GM23338 (cell line): Measurements from ENCODE around the gene ACOT6. TPM values are rescaled to one million over a fixed set of nuclear protein-coding genes. Genes with fewer than 3 reads are reported as not detected.
A peak's percentile ranks its signal among the peaks of the same experiment; 100 is the strongest.
"Not testable (repeated sequence)": the region's sequence is repeated elsewhere in the genome, so short reads cannot be mapped to it uniquely, and the experiment has no call there.

Experiments used
- ATAC-seq: fragments of 200-7000 bp; cut with Tn5 transposase; 3 replicates; pipeline ENCODE4 v1.9.1; 2020
- DNase-seq: peaks from one replicate; pipeline ENCODE4 v3.0.0-alpha.2; 2015; ENCODE audit warnings: low spot score
- H2AFZ ChIP-seq: fragments of 200-600 bp; sonication (generic); 2 replicates; pipeline ENCODE4 v1.8.0; 2016; ENCODE audit warnings: antibody characterized with exemption, mild to moderate bottlenecking, moderate library complexity
- H3F3A ChIP-seq: fragments of 200-600 bp; sonication (generic); replicated peaks from 2 replicates; pipeline ENCODE4 v1.8.0; 2017; ENCODE audit warnings: antibody characterized with exemption, mixed run types, low read depth
- H3K27ac ChIP-seq: fragments of 200-600 bp; sonication (generic); 2 replicates; pipeline ENCODE4 v1.6.1; 2016; ENCODE audit warnings: low read depth
- H3K27me3 ChIP-seq: fragments of 200-600 bp; sonication (generic); 2 replicates; pipeline ENCODE4 v1.8.0; 2016; ENCODE audit warnings: mild to moderate bottlenecking, mixed run types, moderate library complexity; ENCODE audit not compliant: insufficient read depth
- H3K36me3 ChIP-seq: fragments of 200-600 bp; sonication (generic); 2 replicates; pipeline ENCODE4 v1.8.0; 2016; ENCODE audit warnings: mild to moderate bottlenecking; ENCODE audit not compliant: insufficient read depth
- H3K4me1 ChIP-seq: fragments of 200-600 bp; sonication (generic); 2 replicates; pipeline ENCODE4 v1.8.0; 2016; ENCODE audit warnings: mild to moderate bottlenecking, moderate library complexity; ENCODE audit not compliant: insufficient read depth
- H3K4me2 ChIP-seq: fragments of 200-600 bp; sonication (generic); 2 replicates; pipeline ENCODE4 v1.7.1; 2017; ENCODE audit warnings: mixed run types
- H3K4me3 ChIP-seq: fragments of 200-600 bp; sonication (generic); 2 replicates; pipeline ENCODE4 v1.6.1; 2016; ENCODE audit warnings: mixed run types
- H3K79me2 ChIP-seq: fragments of 200-600 bp; sonication (generic); replicated peaks from 2 replicates; pipeline ENCODE4 v1.8.0; 2017; ENCODE audit warnings: mild to moderate bottlenecking; ENCODE audit not compliant: insufficient read depth
- H3K9me2 ChIP-seq: fragments of 200-600 bp; sonication (generic); 2 replicates; pipeline ENCODE4 v1.8.0; 2017; ENCODE audit not compliant: insufficient read depth
- H4K20me1 ChIP-seq: fragments of 200-600 bp; sonication (generic); replicated peaks from 2 replicates; pipeline ENCODE4 v1.8.0; 2017; ENCODE audit warnings: mild to moderate bottlenecking; ENCODE audit not compliant: insufficient read depth
- H3K27ac Mint-ChIP-seq: 2 replicates; pipeline ENCODE4 v1.8.0; 2020; ENCODE audit warnings: inconsistent platforms, mild to moderate bottlenecking, moderate library complexity, mixed read lengths
- H3K27me3 Mint-ChIP-seq: 3 replicates; pipeline ENCODE4 v1.8.0; 2022; ENCODE audit warnings: low read depth, mild to moderate bottlenecking, moderate library complexity, mixed read lengths, inconsistent platforms; ENCODE audit not compliant: insufficient read depth, poor library complexity
- H3K36me3 Mint-ChIP-seq: 3 replicates; pipeline ENCODE4 v1.8.0; 2021; ENCODE audit warnings: low read depth, mild to moderate bottlenecking, inconsistent platforms, moderate library complexity, mixed read lengths
- H3K4me1 Mint-ChIP-seq: 3 replicates; pipeline ENCODE4 v1.8.0; 2020; ENCODE audit warnings: mild to moderate bottlenecking, inconsistent platforms, mixed read lengths
- H3K4me3 Mint-ChIP-seq: 3 replicates; pipeline ENCODE4 v1.8.0; 2021; ENCODE audit warnings: moderate library complexity, mild to moderate bottlenecking, inconsistent platforms, mixed read lengths
- H3K9me3 Mint-ChIP-seq: 3 replicates; pipeline ENCODE4 v1.8.0; 2020; ENCODE audit warnings: moderate library complexity, mild to moderate bottlenecking, inconsistent platforms, mixed read lengths
- JUNB ChIP-seq: IDR thresholded peaks from one replicate; pipeline ENCODE4 v1.6.1; 2016; ENCODE audit warnings: antibody characterized with exemption; ENCODE audit not compliant: unreplicated experiment
- POLR2AphosphoS5 ChIP-seq: IDR thresholded peaks from 2 replicates; pipeline ENCODE4 v1.6.1; 2016; ENCODE audit warnings: antibody characterized with exemption, low read depth
- long read RNA-seq: library from polyadenylated mRNA; unstranded; transcript quantifications from one replicate; pipeline ENCODE4 v2.0.0, GENCODE V29; 2020; ENCODE audit not compliant: unreplicated experiment
- polyA plus RNA-seq: library from polyadenylated mRNA; unstranded; fragments of >200 nt; fragmentation: Nextera tagmentation; extraction: Ambion mirVana; gene quantifications from 2 replicates; pipeline ENCODE4 v1.2.1, GENCODE V29; 2016
- total RNA-seq: library from RNA; depleted of rRNA; stranded (reverse); fragments of >200 nt; shearing (Covaris generic); gene quantifications from 2 replicates; pipeline ENCODE4 v1.2.3, GENCODE V29; 2014; rRNA removed

The ACOT6 gene, protein sequence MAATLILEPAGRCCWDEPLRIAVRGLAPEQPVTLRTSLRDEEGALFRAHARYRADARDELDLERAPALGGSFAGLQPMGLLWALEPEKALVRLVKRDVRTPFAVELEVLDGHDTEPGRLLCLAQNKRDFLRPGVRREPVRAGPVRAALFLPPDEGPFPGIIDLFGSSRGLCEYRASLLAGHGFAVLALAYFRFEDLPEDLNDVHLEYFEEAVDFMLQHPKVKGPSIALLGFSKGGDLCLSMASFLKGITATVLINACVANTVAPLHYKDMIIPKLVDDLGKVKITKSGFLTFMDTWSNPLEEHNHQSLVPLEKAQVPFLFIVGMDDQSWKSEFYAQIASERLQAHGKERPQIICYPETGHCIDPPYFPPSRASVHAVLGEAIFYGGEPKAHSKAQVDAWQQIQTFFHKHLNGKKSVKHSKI
- 0.83 TPM in 1 of 2 replicates, not detected in the other for total RNA-seq
- 0.24 and 0.44 TPM in 2 replicates for polyA plus RNA-seq
- long read RNA-seq, partial matches to known transcripts = 0 of 1 reads
- long read RNA-seq, other reads (novel, unspliced or antisense) = 1 of 1 reads

DNA sequence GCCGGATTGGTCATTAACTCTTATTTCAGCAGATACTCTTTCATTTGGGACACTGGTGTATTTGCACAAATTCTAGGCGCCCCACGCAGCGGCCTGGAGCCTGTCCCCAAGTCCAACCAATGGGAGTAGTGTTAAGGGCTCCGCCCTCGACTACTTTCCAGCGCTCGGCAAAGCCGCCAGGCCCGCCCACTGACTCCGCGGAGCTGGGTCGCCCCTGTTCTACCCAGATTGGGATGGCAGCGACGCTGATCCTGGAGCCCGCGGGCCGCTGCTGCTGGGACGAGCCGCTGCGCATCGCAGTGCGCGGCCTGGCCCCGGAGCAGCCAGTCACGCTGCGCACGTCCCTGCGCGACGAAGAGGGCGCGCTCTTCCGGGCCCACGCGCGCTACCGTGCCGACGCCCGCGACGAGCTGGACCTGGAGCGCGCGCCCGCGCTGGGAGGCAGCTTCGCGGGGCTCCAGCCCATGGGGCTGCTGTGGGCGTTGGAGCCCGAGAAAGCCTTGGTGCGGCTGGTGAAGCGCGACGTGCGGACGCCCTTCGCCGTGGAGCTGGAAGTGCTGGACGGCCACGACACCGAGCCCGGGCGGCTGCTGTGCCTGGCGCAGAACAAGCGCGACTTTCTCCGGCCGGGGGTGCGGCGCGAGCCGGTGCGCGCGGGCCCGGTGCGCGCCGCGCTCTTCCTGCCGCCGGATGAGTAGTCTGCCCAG, at the start of gene ACOT6:
Gene ACOT6 (plus strand): TSS at position 179 of the 707 bp plus-strand sequence. CDS start 55 bp downstream, at position 234.
- peak; percentile 94 for DNase-seq
- H4K20me1 ChIP-seq = 0 out of 2 replicates have a peak, but pooled peaks cover 3% of the 10 kb centered on the region
- Mint-ChIP-seq H3K27ac (no peak within 1 kb of the TSS), H3K4me1 (peaks cover 7% of the 10 kb centered on the region), H3K4me3 (peak within 1 kb of the TSS; percentile 85), H3K27me3 (peaks cover 15% of the 10 kb centered on the region), H3K9me3 (peaks cover 7% of the 10 kb centered on the region), H3K36me3 (no peaks in the 10 kb centered on the region)
- TF ChIP-seq POLR2AphosphoS5 (peak; percentile 78), JUNB (no peak)
- H3K27me3 ChIP-seq = peaks cover 17% of the 10 kb centered on the region
- H3K4me3 ChIP-seq = peak within 1 kb of the TSS; percentile 74
- H3K27ac ChIP-seq = no peak within 1 kb of the TSS
- H2AFZ ChIP-seq = peak within 1 kb of the TSS; percentile 94
- peak; percentile 97 for ATAC-seq
- no peaks in the 10 kb centered on the region for H3K36me3 ChIP-seq
- no peaks in the 10 kb centered on the region for H3K79me2 ChIP-seq
- H3K4me1 ChIP-seq = peaks cover 7% of the 10 kb centered on the region; the same call in 1 of the 2 replicates
- H3K9me2 ChIP-seq = no peaks in the 10 kb centered on the region
- peaks cover 8% of the 10 kb centered on the region; the same call in 1 of the 2 replicates for H3F3A ChIP-seq
- peak within 1 kb of the TSS; percentile 81 for H3K4me2 ChIP-seq

GRCh38 chr14:73562696-73563095, 49.6 kb upstream of the ACOT6 start:
- not testable (repeated sequence) for H3K4me3 Mint-ChIP-seq, H3K4me3 ChIP-seq, DNase-seq, H3K4me1 ChIP-seq, ATAC-seq, H3K9me2 ChIP-seq, H3K27ac ChIP-seq, H3F3A ChIP-seq, H3K27me3 Mint-ChIP-seq, H3K27me3 ChIP-seq, H2AFZ ChIP-seq, H3K79me2 ChIP-seq, H3K27ac Mint-ChIP-seq, H4K20me1 ChIP-seq, H3K4me2 ChIP-seq, H3K36me3 ChIP-seq, H3K4me1 Mint-ChIP-seq
- Mint-ChIP-seq H3K9me3 (peaks cover 28% of the 10 kb centered on the region), H3K36me3 (peaks cover 30% of the 10 kb centered on the region)

GRCh38 chr14:73566431-73566830, 45.9 kb upstream of the ACOT6 start:
- H3K27me3 Mint-ChIP-seq = peaks cover 27% of the 10 kb centered on the region
- not testable (repeated sequence) for H3K36me3 ChIP-seq, H3K27ac Mint-ChIP-seq, H3F3A ChIP-seq, H4K20me1 ChIP-seq, H3K9me2 ChIP-seq, H2AFZ ChIP-seq, H3K27ac ChIP-seq, ATAC-seq, H3K4me2 ChIP-seq, H3K4me3 Mint-ChIP-seq, H3K79me2 ChIP-seq, DNase-seq, H3K4me3 ChIP-seq
- peaks cover 39% of the 10 kb centered on the region for H3K9me3 Mint-ChIP-seq
- H3K4me1 ChIP-seq = peaks cover 13% of the 10 kb centered on the region
- peaks cover 14% of the 10 kb centered on the region; the same call in 1 of the 2 replicates for H3K27me3 ChIP-seq
- H3K4me1 Mint-ChIP-seq = peaks cover 25% of the 10 kb centered on the region
- peaks cover 39% of the 10 kb centered on the region for H3K36me3 Mint-ChIP-seq

GRCh38 chr14:73566935-73567334, 45.4 kb upstream of the ACOT6 start:
- not testable (repeated sequence) for H3K4me3 Mint-ChIP-seq, H4K20me1 ChIP-seq, H3K79me2 ChIP-seq, DNase-seq, H3K9me2 ChIP-seq, H3K4me3 ChIP-seq, H3F3A ChIP-seq, H3K27ac ChIP-seq, H3K36me3 ChIP-seq, H2AFZ ChIP-seq, H3K4me2 ChIP-seq, ATAC-seq, H3K27ac Mint-ChIP-seq
- H3K27me3 Mint-ChIP-seq = peaks cover 22% of the 10 kb centered on the region
- Histone ChIP-seq H3K4me1 (peaks cover 13% of the 10 kb centered on the region), H3K27me3 (peaks cover 14% of the 10 kb centered on the region; the same call in 1 of the 2 replicates)
- H3K36me3 Mint-ChIP-seq = peaks cover 39% of the 10 kb centered on the region
- peaks cover 25% of the 10 kb centered on the region for H3K4me1 Mint-ChIP-seq
- H3K9me3 Mint-ChIP-seq = peaks cover 34% of the 10 kb centered on the region
